Measurements from ENCODE around the gene ANO1. TPM values are rescaled to one million over a fixed set of nuclear protein-coding genes. Genes with fewer than 3 reads are reported as not detected.

Gene ANO1
- polyA plus RNA-seq, 3 donors, result not detected

DNA sequence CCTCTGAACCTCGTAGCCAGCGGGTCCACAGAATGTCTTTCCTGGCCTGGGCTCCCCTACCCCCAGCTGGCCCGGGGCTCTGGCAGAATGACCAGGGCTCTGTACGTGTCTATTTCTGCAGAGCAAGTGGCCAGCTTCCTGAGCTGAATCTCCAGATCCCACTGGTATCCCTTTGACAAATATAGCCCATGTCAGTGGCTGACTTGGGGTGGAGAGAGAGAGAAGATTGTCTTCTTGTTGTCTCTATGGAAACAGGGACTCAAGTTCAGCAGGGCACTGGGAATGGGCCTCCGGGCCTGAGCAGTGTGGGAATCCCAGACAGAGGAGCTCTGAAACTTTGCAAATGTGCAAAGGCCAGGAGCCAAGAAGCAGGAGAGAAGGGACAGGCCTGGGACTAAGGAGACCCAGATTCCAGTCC is 33.9 kb downstream of the ANO1 start:
- intact Hi-C loops (cut with micrococcal nuclease), result no loop called here
- no peaks in the 10 kb centered on the region for H3K36me3 Mint-ChIP-seq
- DNase-seq, result no peak
- Histone ChIP-seq H3K27ac (ENCODE audit: low read depth in 1 of 2, low read length in 2 of 2) (no peak overlapping the region), H4K20me1 (ENCODE audit: insufficient read depth, low read length) (no peaks in the 10 kb centered on the region), H3K4me2 (replicated peaks; ENCODE audit: extremely low read depth, low read length, poor library complexity, severe bottlenecking) (no peak overlapping the region), H3K36me3 (replicated peaks in 1 of 2; ENCODE audit: control insufficient read depth in 1 of 2, insufficient read depth in 2 of 2, low read length in 2 of 2) (no peaks in the 10 kb centered on the region), H3K4me1 (ENCODE audit: control insufficient read depth in 1 of 2, insufficient read depth in 2 of 2, low read length in 2 of 2) (peaks cover 0 to 4% of the 10 kb centered on the region in 2 donors), H3K9ac (ENCODE audit: insufficient read depth, low read length, poor library complexity, severe bottlenecking) (no peak overlapping the region), H3K79me2 (ENCODE audit: insufficient read depth, low read length) (no peaks in the 10 kb centered on the region), H3K9me3 (replicated peaks in 1 of 2; ENCODE audit: control insufficient read depth in 1 of 2, insufficient read depth in 1 of 2, low read length in 2 of 2) (no peaks in the 10 kb centered on the region), H3K4me3 (replicated peaks in 1 of 3; ENCODE audit: low read depth in 2 of 3, low read length in 3 of 3) (no peak overlapping the region), H3K27me3 (ENCODE audit: control insufficient read depth in 2 of 2, insufficient read depth in 2 of 2, low read length in 2 of 2) (no peaks in the 10 kb centered on the region), H2AFZ (ENCODE audit: insufficient read depth, low read depth, low read length, poor library complexity, severe bottlenecking) (peak overlapping the region; percentile 35)
- H3K27me3 Mint-ChIP-seq (ENCODE audit: low read depth in 3 of 3), result peaks cover 3 to 15% (median 7%) of the 10 kb centered on the region in 3 donors
- WGBS (ENCODE audit: insufficient coverage), result 37% methylated on average over 5 of the region's 5 CpGs
- peak overlapping the region in 1 of 2 donors; percentile 44 for H3K4me3 Mint-ChIP-seq
- peaks cover 10% of the 10 kb centered on the region for H3K4me1 Mint-ChIP-seq
- no peaks in the 10 kb centered on the region for H3K9me3 Mint-ChIP-seq
- TF ChIP-seq, protein P1, sequence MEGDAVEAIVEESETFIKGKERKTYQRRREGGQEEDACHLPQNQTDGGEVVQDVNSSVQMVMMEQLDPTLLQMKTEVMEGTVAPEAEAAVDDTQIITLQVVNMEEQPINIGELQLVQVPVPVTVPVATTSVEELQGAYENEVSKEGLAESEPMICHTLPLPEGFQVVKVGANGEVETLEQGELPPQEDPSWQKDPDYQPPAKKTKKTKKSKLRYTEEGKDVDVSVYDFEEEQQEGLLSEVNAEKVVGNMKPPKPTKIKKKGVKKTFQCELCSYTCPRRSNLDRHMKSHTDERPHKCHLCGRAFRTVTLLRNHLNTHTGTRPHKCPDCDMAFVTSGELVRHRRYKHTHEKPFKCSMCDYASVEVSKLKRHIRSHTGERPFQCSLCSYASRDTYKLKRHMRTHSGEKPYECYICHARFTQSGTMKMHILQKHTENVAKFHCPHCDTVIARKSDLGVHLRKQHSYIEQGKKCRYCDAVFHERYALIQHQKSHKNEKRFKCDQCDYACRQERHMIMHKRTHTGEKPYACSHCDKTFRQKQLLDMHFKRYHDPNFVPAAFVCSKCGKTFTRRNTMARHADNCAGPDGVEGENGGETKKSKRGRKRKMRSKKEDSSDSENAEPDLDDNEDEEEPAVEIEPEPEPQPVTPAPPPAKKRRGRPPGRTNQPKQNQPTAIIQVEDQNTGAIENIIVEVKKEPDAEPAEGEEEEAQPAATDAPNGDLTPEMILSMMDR (IDR thresholded peaks at IDR 0.05), result no peak
- H3K27ac Mint-ChIP-seq, result peak overlapping the region in 1 of 7 donors; percentile 81

DNA sequence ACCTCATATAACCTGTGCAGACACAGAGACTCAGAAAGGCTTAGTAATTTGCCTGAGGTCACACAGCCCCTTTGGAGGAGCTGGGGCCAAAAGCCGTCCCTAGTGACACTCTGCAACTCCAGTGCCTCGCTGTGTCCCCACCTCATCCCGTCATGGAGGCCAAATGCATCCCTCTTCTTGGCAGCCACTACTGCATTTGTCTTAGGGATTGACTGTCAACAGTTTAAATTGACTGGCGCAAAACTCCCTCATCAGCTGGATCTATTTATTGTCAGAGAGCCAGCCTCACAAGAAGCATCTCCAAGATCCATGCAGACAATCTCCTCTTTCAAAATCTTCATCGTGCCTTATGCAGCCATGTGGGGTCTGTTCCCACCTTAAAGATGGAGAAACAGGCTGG is 35.7 kb downstream of the ANO1 start:
- H3K27ac Mint-ChIP-seq, result no peak overlapping the region
- Histone ChIP-seq H3K27me3 (ENCODE audit: control insufficient read depth in 2 of 2, insufficient read depth in 2 of 2, low read length in 2 of 2) (no peaks in the 10 kb centered on the region), H3K27ac (ENCODE audit: low read depth in 1 of 2, low read length in 2 of 2) (no peak overlapping the region), H3K4me2 (replicated peaks; ENCODE audit: extremely low read depth, low read length, poor library complexity, severe bottlenecking) (no peak overlapping the region), H2AFZ (ENCODE audit: insufficient read depth, low read depth, low read length, poor library complexity, severe bottlenecking) (no peak overlapping the region), H3K4me1 (ENCODE audit: control insufficient read depth in 1 of 2, insufficient read depth in 2 of 2, low read length in 2 of 2) (peaks cover 0 to 4% of the 10 kb centered on the region in 2 donors), H3K36me3 (replicated peaks in 1 of 2; ENCODE audit: control insufficient read depth in 1 of 2, insufficient read depth in 2 of 2, low read length in 2 of 2) (no peaks in the 10 kb centered on the region), H3K9me3 (replicated peaks in 1 of 2; ENCODE audit: control insufficient read depth in 1 of 2, insufficient read depth in 1 of 2, low read length in 2 of 2) (no peaks in the 10 kb centered on the region), H3K79me2 (ENCODE audit: insufficient read depth, low read length) (no peaks in the 10 kb centered on the region), H3K9ac (ENCODE audit: insufficient read depth, low read length, poor library complexity, severe bottlenecking) (no peak overlapping the region), H4K20me1 (ENCODE audit: insufficient read depth, low read length) (no peaks in the 10 kb centered on the region), H3K4me3 (replicated peaks in 1 of 3; ENCODE audit: low read depth in 2 of 3, low read length in 3 of 3) (no peak overlapping the region)
- H3K36me3 Mint-ChIP-seq, result no peaks in the 10 kb centered on the region
- WGBS (ENCODE audit: insufficient coverage), result 98% methylated on average over 4 of the region's 5 CpGs
- intact Hi-C loops (cut with micrococcal nuclease), result no loop called here
- no peak overlapping the region for H3K4me3 Mint-ChIP-seq
- peaks cover 10% of the 10 kb centered on the region for H3K4me1 Mint-ChIP-seq
- H3K27me3 Mint-ChIP-seq (ENCODE audit: low read depth in 3 of 3), result peaks cover 3 to 13% (median 7%) of the 10 kb centered on the region in 3 donors
- no peaks in the 10 kb centered on the region for H3K9me3 Mint-ChIP-seq
- TF ChIP-seq, protein P1 (IDR thresholded peaks at IDR 0.05), result no peak
- DNase-seq, result no peak
